Left kidney (tissue), 8 donors: Measurements from ENCODE around the gene LTA4H. TPM values are rescaled to one million over a fixed set of nuclear protein-coding genes. Genes with fewer than 3 reads are reported as not detected.
"Not testable (repeated sequence)": the region's sequence is repeated elsewhere in the genome, so short reads cannot be mapped to it uniquely, and the experiment has no call there.

Experiments
- DNase-seq: peaks from one replicate; pipeline ENCODE4 v3.0.0-alpha.2; 2013
- long read RNA-seq, 8 donors: transcript quantifications; one replicate each; lab custom pipeline, GENCODE V29; 2026
- polyA plus RNA-seq: library from polyadenylated mRNA; unstranded; fragments of 120-200 nt; gene quantifications from one replicate; pipeline ENCODE4 v1.2.1, GENCODE V29; 2013; ENCODE audit not compliant: insufficient read length

Gene LTA4H
- 146 TPM for polyA plus RNA-seq
- long read RNA-seq, donor 1, transcript LTA4H-201 (19 exons, 2,139 nt), result major isoform, 18 of 46 reads
- long read RNA-seq, donor 1, partial matches to known transcripts, result 18 of 46 reads
- long read RNA-seq, donor 1, other reads (novel, unspliced or antisense), result 10 of 46 reads
- long read RNA-seq, donor 2, transcript LTA4H-201 (19 exons, 2,139 nt), result major isoform, 17 of 23 reads
- long read RNA-seq, donor 2, partial matches to known transcripts, result 0 of 23 reads
- long read RNA-seq, donor 2, other reads (novel, unspliced or antisense), result 6 of 23 reads
- long read RNA-seq, donor 3, transcript LTA4H-201 (19 exons, 2,139 nt), result major isoform, 22 of 31 reads
- long read RNA-seq, donor 3, partial matches to known transcripts, result 0 of 31 reads
- long read RNA-seq, donor 3, other reads (novel, unspliced or antisense), result 9 of 31 reads
- long read RNA-seq, donor 4, result 0 reads
- long read RNA-seq, donor 5, transcript LTA4H-201 (19 exons, 2,139 nt), result major isoform, 33 of 49 reads
- long read RNA-seq, donor 5, partial matches to known transcripts, result 0 of 49 reads
- long read RNA-seq, donor 5, other reads (novel, unspliced or antisense), result 16 of 49 reads
- long read RNA-seq, donor 6, transcript LTA4H-201 (19 exons, 2,139 nt), result major isoform, 11 of 33 reads
- long read RNA-seq, donor 6, partial matches to known transcripts, result 16 of 33 reads
- long read RNA-seq, donor 6, other reads (novel, unspliced or antisense), result 6 of 33 reads
- long read RNA-seq, donor 7, transcript LTA4H-201 (19 exons, 2,139 nt), result major isoform, 22 of 38 reads
- long read RNA-seq, donor 7, partial matches to known transcripts, result 6 of 38 reads
- long read RNA-seq, donor 7, other reads (novel, unspliced or antisense), result 10 of 38 reads
- long read RNA-seq, donor 8, transcript LTA4H-201 (19 exons, 2,139 nt), result major isoform, 12 of 17 reads
- long read RNA-seq, donor 8, partial matches to known transcripts, result 0 of 17 reads
- long read RNA-seq, donor 8, other reads (novel, unspliced or antisense), result 5 of 17 reads

DNA sequence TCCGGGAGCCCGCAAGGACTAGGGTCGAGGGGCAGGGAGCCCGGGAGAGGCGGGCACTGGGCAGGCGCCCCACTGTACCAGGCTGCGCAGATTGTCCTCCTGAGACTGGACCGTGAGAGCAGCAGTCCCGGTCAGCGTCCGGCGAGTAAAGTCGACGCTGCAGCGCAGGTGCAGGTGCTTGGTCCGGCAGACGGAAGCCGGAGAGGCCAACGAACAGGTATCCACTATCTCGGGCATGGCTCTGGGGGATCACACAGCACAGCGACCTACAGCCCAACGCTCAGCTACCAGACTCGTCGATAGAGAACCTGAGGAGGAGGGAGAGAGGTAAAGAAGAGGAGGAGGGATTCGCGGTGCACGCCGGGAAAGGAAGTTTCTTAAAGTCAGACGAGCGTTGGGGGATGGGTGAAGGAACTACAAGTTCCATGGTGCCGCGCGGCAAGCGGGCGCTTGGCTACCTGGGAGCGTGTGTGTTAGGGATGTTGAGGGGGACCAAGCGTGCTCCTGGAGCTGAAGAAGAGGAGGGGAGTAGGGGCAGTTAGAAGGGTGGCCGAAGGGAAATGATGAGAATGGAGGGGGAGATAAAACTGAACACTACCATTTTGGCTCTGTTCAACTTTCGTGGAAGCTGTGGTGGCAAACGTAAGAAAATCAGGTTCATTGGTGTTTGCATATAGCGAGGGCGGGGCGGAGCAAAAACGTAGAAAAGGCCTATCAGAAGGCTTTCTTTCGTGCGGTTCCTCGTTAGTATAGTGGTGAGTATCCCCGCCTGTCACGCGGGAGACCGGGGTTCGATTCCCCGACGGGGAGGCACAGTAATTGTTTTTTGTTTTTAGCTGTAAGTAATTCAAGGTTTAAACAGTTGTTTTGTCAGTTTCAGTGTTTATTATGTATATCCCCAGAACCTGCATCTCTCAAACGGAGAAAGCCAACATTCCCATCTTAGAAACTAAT, at the start of gene LTA4H:
Gene LTA4H, minus strand, starts transcription at position 305 of the 954 bp plus-strand sequence. Its CDS starts 68 bp downstream, at position 237.
- peak; percentile 99 for DNase-seq

DNA sequence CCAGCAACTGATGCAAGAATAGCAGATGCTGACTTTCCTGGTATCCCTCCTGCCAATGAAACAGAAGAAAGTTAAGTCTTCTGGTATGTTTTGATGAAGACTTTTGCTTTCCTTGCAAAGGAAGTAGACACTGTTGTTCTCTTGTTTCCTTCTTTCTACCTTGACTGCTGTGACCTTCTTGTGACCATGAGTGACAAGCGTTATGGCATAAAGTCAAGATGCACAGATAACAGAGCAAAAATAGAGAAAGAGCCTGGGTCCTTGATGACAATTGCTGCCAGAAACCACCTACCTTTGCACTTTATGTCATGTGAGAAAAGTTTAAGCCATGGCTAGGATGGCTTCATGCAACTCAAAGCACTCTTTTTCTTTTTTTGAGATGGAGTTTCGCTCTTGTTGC, 49.2 kb upstream of the LTA4H start:
- DNase-seq, result no peak

DNA sequence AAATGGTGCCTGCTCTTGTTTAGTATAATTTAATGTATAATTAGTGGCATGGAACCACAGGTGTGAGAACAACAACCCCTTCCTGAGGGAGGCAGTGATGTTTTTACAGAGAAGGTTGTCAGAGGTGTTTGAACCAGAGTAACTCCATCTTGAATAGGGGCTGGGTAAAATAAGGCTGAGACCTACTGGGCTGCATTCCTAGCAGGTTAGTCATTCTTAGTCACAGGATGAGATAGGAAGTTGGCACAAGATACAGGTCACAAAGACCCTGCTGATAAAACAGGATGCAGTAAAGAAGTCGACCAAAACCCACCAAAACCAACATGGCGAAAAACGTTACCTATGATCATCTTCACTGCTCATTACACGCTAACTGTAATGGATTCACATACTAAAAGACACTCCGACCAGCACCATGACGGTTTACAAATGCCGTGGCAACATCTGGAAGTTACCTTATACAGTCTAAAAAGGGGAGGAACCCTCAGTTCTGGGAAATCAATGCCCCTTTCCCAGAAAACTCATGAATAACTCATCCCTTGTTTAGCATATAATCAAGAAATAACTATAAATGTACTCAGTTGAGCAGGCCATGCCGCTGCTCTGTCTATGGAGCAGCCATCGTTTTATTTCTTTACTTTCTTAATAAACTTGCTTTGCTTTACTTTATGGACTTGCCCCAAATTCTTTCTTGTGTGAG, 47.8 kb upstream of the LTA4H start:
- DNase-seq, result no peak

DNA sequence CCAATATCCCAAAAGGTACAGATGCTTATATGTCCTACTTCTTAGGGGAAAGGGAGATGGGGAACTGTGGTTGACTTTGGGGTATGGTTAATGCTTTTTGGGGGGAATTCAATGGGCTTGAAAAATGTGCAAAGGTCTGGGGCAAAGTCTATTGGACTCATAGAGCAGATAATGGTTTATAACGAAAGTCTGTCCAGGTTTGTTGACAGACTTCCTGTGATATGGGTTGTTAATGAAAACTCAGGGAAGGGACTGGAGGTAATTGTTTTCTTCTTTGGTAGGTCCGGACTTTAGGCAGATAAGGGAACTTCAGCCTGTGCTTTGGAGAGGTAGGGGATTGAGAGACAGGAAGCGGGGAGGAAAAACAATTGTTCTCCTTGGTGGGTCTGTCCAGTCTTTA, 46.2 kb upstream of the LTA4H start:
- DNase-seq, result no peak

DNA sequence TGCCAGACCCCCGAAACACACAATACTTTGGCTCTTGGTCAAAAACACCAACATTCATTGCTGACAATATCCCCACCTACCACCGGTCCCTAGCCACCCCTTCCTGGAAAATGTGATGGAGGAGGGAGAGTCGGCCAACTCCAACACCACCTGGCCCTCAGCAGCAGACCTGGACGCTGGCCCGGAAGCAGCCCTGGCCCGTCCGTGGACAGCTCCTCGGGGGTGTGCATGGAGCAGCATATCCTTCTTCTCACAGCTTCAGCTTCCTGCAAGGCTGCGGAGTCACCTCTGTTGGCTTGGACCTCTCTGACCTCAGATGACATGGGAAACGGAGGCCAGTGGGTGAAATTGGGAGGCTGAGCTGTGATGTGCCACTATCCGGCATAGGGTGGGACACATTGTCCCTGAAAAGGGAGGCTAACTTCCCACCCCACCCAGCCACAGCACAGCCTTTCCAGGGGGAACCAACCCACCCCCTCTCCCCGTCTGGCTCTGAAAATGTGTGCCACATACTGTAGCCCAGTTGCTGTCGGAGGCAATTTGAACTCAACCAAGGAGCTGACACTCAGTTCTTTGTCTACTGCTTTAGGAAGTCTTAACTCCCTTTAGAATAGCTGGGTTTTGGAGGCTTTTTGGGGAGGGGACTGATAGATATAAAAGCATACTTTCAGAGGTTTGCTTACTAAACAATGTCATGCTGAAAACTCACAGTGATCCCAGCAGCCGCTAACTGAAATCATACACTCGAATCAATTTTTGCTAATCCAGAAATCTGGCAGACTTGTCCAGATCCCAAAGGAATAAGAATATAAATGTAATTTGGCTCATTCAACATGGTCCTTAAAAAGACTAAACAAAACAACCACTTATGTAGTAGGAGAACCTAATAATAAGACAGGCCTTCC, 43.1 kb upstream of the LTA4H start:
- no peak for DNase-seq

DNA sequence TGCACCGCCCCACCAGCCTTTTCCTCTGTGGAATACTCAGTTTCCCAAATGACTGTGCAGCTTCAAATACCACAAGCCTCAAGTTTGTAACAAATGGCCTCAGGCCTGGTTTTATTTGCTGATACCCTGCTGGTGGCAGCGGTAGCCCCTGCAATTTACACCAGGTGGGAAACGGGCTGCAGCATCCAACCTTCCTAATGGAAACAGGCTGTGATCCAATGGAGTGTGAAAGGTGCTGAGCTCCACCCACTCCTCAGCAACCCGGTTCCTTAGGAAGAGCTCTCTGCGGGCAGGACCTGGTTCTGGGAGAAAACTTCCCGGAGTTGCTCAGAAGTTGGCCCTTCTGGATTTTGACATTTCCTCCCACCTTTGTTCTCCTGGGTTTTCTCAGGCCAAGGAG, 41.7 kb upstream of the LTA4H start:
- DNase-seq, result no peak

DNA sequence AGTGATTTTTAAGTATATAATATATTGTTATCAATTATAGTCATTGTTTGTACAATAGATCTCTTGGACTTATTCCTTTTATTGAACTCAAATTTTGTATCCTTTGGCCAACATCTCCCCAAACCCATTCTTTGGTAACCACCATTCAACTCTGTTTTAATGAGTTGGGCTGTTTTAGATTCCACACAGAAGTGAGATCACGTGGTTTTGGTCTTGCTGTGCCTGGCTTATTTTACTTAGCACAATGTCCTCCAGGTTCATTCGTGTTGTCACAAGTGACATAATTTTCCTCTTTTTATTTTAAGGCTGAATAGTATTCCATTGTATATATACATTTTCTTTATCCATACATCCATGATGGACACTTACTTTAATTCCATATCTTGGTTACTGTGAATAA, 40.2 kb upstream of the LTA4H start:
- DNase-seq, result no peak

DNA sequence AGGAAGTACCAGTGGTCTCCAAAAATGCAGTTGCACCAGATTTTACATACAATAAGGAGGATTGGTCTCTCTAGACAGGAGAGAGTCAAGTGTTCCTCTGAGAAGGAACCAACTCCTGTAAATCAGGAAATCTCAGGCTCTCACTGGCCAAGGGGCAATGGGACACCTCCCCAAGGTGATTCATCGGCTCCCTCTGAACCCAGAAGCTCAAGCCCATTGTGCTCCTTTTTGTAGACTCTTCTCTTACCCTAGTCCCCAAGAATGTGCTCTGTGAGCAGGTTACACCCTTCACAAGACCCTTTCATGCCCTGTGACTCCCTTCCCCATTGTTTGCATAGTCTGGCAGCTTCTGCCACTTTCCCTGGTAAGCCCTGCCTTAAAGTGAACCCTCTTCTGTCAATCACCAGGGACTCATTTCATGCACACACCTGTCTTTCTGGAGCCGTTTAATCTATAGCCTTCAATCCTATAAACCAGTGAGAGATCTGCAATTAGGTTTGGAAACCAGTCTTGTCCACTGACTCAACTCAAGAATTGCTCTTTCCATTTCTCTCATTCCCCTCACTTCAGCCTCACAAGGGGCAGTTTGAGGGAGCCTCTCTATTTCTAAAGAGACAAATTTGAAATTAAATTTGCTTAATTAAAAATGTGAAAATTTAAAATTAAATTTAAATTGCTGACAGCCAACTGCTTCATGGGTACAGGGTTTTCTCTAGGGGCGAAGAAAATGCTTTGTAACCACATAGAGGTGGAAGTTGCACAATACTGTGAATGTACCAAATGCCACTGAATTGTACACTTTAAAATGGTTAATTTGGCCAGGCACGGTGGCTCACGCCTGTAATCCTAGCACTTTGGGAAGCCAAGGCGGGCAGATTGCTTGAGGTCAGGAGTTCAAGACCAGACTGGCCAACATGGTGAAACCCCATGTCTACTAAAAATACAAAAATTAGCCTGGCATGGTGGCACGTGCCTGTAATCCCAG, 38.3 kb upstream of the LTA4H start:
- no peak for DNase-seq

DNA sequence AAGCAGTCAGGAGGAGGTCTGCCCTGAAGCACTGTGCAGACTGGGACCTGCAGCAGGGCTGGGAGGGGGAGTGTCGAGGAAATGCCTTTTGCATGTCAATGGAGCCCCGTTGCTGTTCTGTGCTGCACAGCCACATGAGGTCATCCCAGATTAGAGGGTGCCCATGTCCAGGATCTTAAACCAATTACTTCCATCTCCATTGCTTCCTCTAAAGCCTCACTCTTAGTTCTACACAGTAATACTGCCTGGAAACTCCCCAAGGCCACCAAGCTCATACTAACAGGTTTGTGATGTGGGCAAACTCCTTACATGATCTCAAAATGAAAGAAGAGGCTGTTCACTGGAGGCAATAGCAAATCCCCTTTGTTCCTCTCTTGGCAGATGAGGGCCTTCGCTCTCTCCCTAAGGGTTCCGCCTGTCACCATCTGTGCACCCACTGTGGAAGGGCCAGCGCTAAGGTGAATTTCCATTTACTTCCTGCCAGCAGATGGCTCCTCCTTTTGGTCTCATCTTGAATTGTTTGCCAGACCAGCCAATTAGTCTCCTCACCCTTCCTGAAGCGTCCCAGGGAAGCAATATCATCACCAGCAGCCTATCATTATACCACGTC, 35.4 kb upstream of the LTA4H start:
- no peak for DNase-seq

DNA sequence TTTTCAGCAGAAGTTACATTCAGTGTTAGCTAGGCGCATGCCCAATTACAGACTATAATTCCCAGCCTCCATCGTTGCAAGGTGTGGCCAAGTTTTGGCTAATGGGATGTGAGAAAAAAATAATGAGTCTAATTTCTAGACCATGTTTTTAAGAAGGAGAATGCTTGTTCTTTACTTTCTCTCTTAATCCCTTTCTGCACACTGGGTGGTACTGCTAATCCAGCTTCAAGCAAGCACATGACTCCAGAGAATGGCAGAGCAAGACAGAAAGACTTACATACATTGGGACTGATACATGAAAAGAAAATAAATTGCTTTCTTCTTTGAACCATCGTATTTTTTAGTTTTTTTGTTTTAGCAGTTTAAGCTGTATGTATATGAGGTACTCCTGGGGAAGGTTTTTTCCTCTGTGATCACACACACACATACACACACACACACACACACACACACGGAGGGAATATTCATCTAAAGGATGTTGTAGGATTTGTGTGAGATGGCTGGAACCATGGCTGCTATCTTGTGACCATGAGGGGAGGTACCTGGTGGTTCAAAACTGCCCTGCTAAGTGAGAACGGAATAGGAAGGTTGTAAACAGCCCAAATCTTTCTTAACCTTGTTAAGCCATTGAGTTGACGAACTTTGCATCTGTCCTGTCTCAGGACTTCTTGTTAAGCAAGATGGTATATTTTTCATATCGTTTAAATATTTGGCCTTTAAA, 34.3 kb upstream of the LTA4H start:
- DNase-seq, result no peak

DNA sequence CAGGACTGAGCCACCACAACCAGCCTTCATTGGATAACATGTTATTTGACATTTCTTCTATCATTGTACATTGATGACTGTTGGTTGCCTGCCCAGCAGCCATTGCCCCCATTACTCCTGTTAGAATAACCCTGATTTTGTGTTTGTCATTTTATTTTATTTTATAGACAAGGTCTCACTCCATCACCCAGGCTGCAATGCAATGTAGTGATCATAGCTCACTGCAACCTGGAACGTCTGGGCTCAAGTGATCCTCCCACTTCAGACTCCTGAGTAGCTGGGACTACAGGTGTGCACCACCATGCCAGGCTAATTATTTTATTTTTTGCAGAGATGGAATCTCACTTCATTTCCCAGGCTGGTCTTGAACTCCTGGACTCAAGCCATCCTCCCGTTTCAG, 33.2 kb upstream of the LTA4H start:
- no peak for DNase-seq

DNA sequence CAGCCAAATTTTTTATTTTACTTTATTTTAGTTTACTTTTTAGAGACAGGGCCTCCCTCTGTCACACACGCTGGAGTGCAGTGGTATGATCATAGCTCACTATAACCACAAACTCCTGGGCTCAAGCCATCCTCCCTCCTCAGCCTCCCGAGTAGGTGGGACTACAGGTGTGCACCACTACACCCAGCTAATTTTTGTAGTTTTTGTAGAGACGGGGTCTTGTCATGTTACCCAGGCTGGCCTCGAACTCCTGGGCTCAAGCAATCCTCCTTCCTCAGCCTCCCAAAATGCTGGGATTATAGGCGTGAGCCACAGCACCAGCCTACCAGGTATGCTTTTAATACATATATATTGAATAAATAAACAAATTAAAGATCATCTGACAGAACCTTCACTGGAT, 32.7 kb upstream of the LTA4H start:
- DNase-seq, result no peak

DNA sequence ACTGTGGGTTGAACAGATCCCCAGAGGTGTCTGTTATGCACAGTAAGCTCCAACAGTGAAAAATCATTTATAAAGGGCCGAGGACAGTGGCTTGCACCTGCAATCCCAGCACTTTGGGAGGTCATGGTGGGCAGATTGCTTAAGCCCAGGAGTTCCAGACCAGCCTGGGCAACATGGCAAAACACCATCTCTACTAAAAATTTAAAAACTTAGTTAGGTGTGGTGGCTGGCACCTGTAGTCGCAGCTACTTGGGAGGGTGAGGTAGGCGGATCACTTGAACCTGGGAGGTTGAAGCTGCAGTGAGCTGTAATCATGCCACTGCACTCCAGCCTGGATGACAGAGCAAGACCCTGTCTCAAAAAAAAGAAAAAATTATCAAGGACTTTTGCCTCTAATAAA, 30.4 kb upstream of the LTA4H start:
- DNase-seq, result not testable (repeated sequence)

DNA sequence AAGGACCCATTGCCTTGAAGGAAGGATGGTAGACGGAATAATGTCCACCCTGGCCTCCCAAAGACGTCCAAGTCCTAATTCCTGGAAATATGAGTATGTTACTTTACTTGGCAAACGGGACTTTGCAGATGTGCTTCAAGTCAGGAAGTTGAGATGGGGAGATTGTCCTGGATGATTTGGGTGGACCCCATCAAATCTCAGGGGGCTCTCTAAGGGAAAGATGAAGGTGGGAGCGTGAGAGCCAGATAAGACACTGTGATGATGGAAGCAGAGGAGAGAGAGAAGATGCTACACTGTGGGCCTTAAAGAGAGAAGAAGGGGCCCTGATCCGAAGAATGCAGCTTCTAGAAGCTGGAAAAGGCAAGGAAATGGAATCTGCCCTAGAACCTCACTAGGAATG, 29.6 kb upstream of the LTA4H start:
- DNase-seq, result no peak

DNA sequence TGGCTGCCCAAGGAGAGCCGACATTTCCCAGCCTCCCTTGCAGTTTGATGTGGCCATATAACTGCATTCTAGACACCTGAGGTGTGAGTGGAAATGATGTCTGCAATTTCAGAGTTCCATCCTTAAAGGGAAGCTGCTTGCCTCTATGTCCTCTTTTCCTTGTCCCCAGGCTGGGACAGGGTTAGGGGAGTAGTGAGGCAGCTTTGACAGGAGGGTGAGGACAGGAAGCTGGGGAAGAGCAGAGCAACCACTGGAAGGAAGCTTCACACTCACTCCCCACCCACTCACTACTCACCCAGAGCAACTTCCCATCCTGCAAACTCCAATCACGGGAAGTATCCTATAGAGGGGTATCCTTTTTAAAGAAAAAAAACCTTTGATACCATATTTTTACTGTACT, 28.9 kb upstream of the LTA4H start:
- DNase-seq, result no peak

DNA sequence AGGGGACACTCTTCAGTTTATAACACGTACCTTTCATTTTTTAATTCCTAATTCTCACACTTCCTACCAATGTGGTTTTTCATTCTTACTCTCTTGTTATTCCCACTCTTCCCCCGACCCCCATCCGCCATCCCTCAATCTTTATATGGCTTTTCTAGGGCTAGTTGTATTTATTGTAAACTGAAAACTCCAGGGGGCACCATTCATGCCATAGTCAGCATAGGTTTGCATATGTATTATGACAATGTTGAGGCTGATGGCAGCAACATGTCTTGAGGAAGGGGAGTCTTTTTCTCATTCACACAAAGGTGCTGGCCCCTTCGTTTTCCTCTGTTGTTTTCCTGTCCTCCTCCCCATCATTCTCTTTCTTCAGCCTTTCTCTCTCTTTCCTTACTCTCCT, 27.7 kb upstream of the LTA4H start:
- no peak for DNase-seq

DNA sequence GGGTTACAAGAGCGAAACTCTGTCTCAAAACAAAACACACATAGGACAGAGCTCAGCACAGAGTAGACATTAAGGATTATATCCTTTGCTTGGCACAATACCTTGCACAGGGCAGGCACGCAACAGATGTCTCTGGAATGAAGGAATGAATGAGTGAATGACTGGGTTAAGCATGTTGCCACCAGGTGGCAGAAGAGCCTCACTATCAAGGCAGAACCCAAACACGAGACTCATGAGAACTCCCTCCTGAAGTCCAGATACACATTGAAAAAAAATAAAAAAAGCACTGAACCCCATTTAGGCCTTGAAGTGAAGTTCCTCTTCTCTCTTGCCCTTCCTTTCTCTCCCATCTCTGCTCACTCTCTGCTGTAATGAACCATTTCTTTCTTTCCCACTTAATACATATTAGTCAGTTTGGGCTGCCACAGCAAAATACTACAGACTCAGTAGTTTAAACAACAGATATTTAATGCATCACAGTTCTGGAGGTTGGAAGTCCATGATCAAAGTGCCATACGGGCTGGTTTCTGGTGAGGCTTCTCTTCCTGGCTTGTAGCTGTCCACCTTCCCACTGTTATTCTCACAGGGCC, 26.6 kb upstream of the LTA4H start:
- DNase-seq, result peak; percentile 68
